ENCODE results near the gene REPIN1.

- no peak for TF ChIP-seq POLR2AphosphoS5 (IDR thresholded peaks at IDR 0.05; ENCODE audit: borderline replicate concordance, low read depth, low read length)
- no peak for TF ChIP-seq EZH2 (IDR thresholded peaks at IDR 0.05)
These were observed 4.8 kb upstream of the REPIN1 start for GRCh38 chr7:150363872-150364271.

Measured in SK-N-MC (cell line).